Measurements from ENCODE around the gene STK17B. TPM values are rescaled to one million over a fixed set of nuclear protein-coding genes. Genes with fewer than 3 reads are reported as not detected.
A peak's percentile ranks its signal among the peaks of the same experiment; 100 is the strongest.

STK17B gene
- total RNA-seq, 1 donor from 2014 or later: 66.9 TPM

- peak; percentile 29 for ATAC-seq
- no peak for DNase-seq
- peaks cover 6% of the 10 kb centered on the region for H3K4me1 ChIP-seq
- H3K27ac ChIP-seq: peak overlapping the region; percentile 44
- no peak overlapping the region for H3K4me3 ChIP-seq
- H3K27me3 ChIP-seq: no peaks in the 10 kb centered on the region
- H3K36me3 ChIP-seq: peaks cover 43% of the 10 kb centered on the region
- TF ChIP-seq, protein P1, sequence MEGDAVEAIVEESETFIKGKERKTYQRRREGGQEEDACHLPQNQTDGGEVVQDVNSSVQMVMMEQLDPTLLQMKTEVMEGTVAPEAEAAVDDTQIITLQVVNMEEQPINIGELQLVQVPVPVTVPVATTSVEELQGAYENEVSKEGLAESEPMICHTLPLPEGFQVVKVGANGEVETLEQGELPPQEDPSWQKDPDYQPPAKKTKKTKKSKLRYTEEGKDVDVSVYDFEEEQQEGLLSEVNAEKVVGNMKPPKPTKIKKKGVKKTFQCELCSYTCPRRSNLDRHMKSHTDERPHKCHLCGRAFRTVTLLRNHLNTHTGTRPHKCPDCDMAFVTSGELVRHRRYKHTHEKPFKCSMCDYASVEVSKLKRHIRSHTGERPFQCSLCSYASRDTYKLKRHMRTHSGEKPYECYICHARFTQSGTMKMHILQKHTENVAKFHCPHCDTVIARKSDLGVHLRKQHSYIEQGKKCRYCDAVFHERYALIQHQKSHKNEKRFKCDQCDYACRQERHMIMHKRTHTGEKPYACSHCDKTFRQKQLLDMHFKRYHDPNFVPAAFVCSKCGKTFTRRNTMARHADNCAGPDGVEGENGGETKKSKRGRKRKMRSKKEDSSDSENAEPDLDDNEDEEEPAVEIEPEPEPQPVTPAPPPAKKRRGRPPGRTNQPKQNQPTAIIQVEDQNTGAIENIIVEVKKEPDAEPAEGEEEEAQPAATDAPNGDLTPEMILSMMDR (IDR thresholded peaks at IDR 0.05): no peak
- intact Hi-C loops (cut with DNase I): no loop called here
- no peaks in the 10 kb centered on the region for H3K9me3 ChIP-seq
Measured at GRCh38 chr2:196159221-196159892, 12.0 kb downstream of the STK17B start.

DNA sequence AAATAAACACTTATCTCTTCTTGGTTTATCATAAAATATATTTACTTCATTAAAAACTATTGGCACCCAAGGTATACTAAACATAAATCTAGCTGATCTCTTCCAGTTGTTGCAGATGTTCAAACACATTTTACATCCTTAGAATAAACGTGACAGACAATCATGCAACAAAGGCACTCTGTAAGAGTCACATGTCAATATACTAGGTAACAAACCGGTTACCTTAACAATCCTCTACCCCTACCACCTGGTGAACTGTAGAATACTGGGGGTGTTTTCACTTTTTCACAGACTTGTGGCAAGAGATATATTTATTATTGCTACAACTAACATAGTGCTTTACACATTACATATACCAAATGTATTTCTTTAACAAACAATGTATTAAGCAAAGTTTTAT is 15.8 kb downstream of the STK17B start:
- DNase-seq (no peak), ATAC-seq (no peak)
- TF ChIP-seq, protein P1 (IDR thresholded peaks at IDR 0.05): no peak
- no peak overlapping the region for H3K27ac ChIP-seq
- H3K4me1 ChIP-seq: peaks cover 12% of the 10 kb centered on the region
- H3K36me3 ChIP-seq: peaks cover 32% of the 10 kb centered on the region
- H3K27me3 ChIP-seq: no peaks in the 10 kb centered on the region
- intact Hi-C loops (cut with DNase I): no loop called here
- no peak overlapping the region for H3K4me3 ChIP-seq
- no peaks in the 10 kb centered on the region for H3K9me3 ChIP-seq

DNA sequence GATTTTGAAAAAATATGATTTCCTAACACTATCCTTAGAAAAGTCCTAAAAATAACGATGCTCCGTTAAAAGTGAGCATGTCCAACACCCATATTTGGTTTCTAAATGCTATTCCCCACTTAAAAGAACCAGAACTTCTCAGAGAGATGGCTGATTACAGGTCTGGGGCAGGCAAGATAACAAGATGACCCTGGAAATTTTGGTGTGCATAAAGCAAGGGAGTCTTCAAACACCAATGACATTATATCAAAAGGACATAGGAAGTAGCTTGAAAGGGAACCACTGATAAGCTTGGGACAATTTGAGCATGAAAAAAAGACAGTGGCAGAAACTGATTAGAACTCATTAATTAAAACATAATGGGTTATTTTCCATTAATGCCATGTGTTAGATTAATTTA is 17.9 kb downstream of the STK17B start:
- H3K36me3 ChIP-seq: peaks cover 32% of the 10 kb centered on the region
- no peaks in the 10 kb centered on the region for H3K27me3 ChIP-seq
- DNase-seq (no peak), ATAC-seq (no peak)
- H3K4me3 ChIP-seq: no peak overlapping the region
- H3K27ac ChIP-seq: no peak overlapping the region
- intact Hi-C loops (cut with DNase I): no loop called here
- H3K9me3 ChIP-seq: no peaks in the 10 kb centered on the region
- peaks cover 11% of the 10 kb centered on the region for H3K4me1 ChIP-seq
- TF ChIP-seq, protein P1 (IDR thresholded peaks at IDR 0.05): no peak

- DNase-seq (no peak), ATAC-seq (peak; percentile 45)
- intact Hi-C loops (cut with DNase I): no loop called here
- no peak overlapping the region for H3K27ac ChIP-seq
- peaks cover 11% of the 10 kb centered on the region for H3K4me1 ChIP-seq
- H3K27me3 ChIP-seq: no peaks in the 10 kb centered on the region
- no peak overlapping the region for H3K4me3 ChIP-seq
- TF ChIP-seq, protein P1 (IDR thresholded peaks at IDR 0.05): no peak
- peaks cover 31% of the 10 kb centered on the region for H3K36me3 ChIP-seq
- no peaks in the 10 kb centered on the region for H3K9me3 ChIP-seq
Measured at GRCh38 chr2:196149948-196150347, 21.4 kb downstream of the STK17B start.

GRCh38 chr2:196148736-196149135 is 22.6 kb downstream of the STK17B start:
- DNase-seq: no peak
- Histone ChIP-seq H3K4me3 (no peak overlapping the region), H3K27me3 (no peaks in the 10 kb centered on the region), H3K27ac (no peak overlapping the region), H3K36me3 (peaks cover 33% of the 10 kb centered on the region), H3K4me1 (peaks cover 11% of the 10 kb centered on the region), H3K9me3 (no peaks in the 10 kb centered on the region)
- intact Hi-C loops (cut with DNase I): no loop called here
- TF ChIP-seq, protein P1 (IDR thresholded peaks at IDR 0.05): no peak
- no peak for ATAC-seq

DNA sequence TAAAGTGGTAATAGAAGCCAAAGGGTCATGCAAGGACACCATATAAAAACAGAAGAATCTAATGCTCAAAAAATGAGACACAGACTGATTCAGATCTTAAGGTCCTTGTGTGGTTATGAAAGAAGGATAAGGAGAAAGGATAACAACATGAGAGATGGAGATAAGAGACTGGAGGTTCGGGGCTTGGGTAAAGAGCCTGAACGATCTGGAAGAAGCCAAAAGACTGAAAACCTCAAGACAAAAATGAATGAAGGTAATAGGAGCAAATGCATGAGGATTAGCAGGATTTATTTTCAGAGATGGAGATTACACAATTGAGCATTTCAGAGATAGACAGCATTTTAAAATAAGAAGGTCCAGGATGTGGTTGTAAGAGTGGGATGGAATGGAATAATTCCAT is 26.1 kb downstream of the STK17B start:
- Histone ChIP-seq H3K36me3 (peaks cover 64% of the 10 kb centered on the region), H3K9me3 (no peaks in the 10 kb centered on the region), H3K4me3 (no peak overlapping the region), H3K4me1 (peaks cover 2% of the 10 kb centered on the region), H3K27ac (no peak overlapping the region), H3K27me3 (no peaks in the 10 kb centered on the region)
- intact Hi-C loops (cut with DNase I): no loop called here
- TF ChIP-seq, protein P1 (IDR thresholded peaks at IDR 0.05): no peak
- ATAC-seq: no peak
- no peak for DNase-seq
